ENCODE data around the gene FCF1. TPM values are rescaled to one million over a fixed set of nuclear protein-coding genes. Genes with fewer than 3 reads are reported as not detected.

The FCF1 gene
- total and polyA plus RNA-seq, 2 experiments from 2014 or later: 30.3 to 58.7 TPM

DNA sequence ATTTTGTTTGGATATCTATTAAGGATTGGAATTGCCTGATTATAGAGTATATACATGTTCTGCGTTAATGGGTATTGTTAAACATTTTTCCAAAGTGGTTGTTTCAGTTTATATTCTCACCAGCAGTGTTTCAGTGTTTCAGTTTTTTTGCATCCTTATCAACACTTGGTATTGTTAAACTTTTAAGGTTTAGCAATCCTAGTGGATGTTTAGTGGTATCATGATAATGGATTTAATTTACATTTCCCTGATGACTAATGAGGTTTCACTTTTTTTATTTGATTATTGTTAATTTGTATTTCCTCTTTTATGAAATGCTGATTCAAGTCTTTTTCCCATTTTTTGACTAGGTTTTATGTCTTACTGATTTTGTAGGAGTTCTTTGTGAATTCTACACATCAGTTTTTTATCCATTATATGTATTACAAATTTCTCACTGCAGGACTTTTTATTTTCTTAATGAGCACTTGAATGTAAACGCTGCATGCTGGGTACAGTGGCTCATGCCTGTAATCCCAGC, 73.9 kb downstream of the FCF1 start (continued):
- no peak for TF ChIP-seq CTCF (conservative IDR thresholded peaks at IDR 0.05; ENCODE audit: low read depth in 2 of 2)
- no peak for TF ChIP-seq ZNF114 (CRISPR knock-in tag; IDR thresholded peaks at IDR 0.05)
- TF ChIP-seq EZH2 (IDR thresholded peaks at IDR 0.05; ENCODE audit: low read depth, unreplicated experiment): no peak
- no peak for TF ChIP-seq EZH2phosphoT487 (IDR thresholded peaks at IDR 0.05; ENCODE audit: unreplicated experiment)

Small RNA genes within 50 kb of the gene (small RNA-seq; reads per million reads assigned to genes)
- not detected for gene RF00409 (ENCODE audit: low replicate concordance)

Other genes with a start within 250 kb of the FCF1 start
- 287 and 331 TPM in 2 replicates for gene NPC2, start 219.8 kb upstream of the FCF1 start, total RNA-seq (2014; rRNA removed; shearing (Covaris generic))
- 344 and 354 TPM in 2 replicates for gene NPC2, start 219.8 kb upstream of the FCF1 start, polyA plus RNA-seq (2016; fragmentation: Nextera tagmentation; extraction: Ambion mirVana)
- 24.9 and 44.0 TPM in 2 replicates for gene ISCA2, start 219.4 kb upstream of the FCF1 start, total RNA-seq (2014; rRNA removed; shearing (Covaris generic))
- 156 and 171 TPM in 2 replicates for gene ISCA2, start 219.4 kb upstream of the FCF1 start, polyA plus RNA-seq (2016; fragmentation: Nextera tagmentation; extraction: Ambion mirVana)
- gene LTBP2, start 100.9 kb upstream of the FCF1 start, total RNA-seq (2014; rRNA removed; shearing (Covaris generic)): 0.49 and 2.1 TPM in 2 replicates
- 0.27 and 0.35 TPM in 2 replicates for gene LTBP2, start 100.9 kb upstream of the FCF1 start, polyA plus RNA-seq (2016; fragmentation: Nextera tagmentation; extraction: Ambion mirVana)
- 23.6 and 26.3 TPM in 2 replicates for gene AREL1, start 64 bp upstream of the FCF1 start, total RNA-seq (2014; rRNA removed; shearing (Covaris generic))
- 6.8 and 7.5 TPM in 2 replicates for gene AREL1, start 64 bp upstream of the FCF1 start, polyA plus RNA-seq (2016; fragmentation: Nextera tagmentation; extraction: Ambion mirVana)
- gene YLPM1, start 50.2 kb downstream of the FCF1 start, total RNA-seq (2014; rRNA removed; shearing (Covaris generic)): 58.4 and 62.4 TPM in 2 replicates
- 33.2 and 39.2 TPM in 2 replicates for gene YLPM1, start 50.2 kb downstream of the FCF1 start, polyA plus RNA-seq (2016; fragmentation: Nextera tagmentation; extraction: Ambion mirVana)
- gene PROX2, start 163.0 kb downstream of the FCF1 start, total RNA-seq (2014; rRNA removed; shearing (Covaris generic)): 0.31 TPM in 1 of 2 replicates, not detected in the other
- 0.06 and 0.09 TPM in 2 replicates for gene PROX2, start 163.0 kb downstream of the FCF1 start, polyA plus RNA-seq (2016; fragmentation: Nextera tagmentation; extraction: Ambion mirVana)
- gene DLST, start 168.8 kb downstream of the FCF1 start, total RNA-seq (2014; rRNA removed; shearing (Covaris generic)): 102 and 106 TPM in 2 replicates
- gene DLST, start 168.8 kb downstream of the FCF1 start, polyA plus RNA-seq (2016; fragmentation: Nextera tagmentation; extraction: Ambion mirVana): 11.2 TPM in 2 replicates
- gene RPS6KL1, start 210.1 kb downstream of the FCF1 start, total RNA-seq (2014; rRNA removed; shearing (Covaris generic)): 6.5 and 11.6 TPM in 2 replicates
- 4.6 and 5.6 TPM in 2 replicates for gene RPS6KL1, start 210.1 kb downstream of the FCF1 start, polyA plus RNA-seq (2016; fragmentation: Nextera tagmentation; extraction: Ambion mirVana)
- 6.3 and 9.5 TPM in 2 replicates for gene PGF, start 242.5 kb downstream of the FCF1 start, total RNA-seq (2014; rRNA removed; shearing (Covaris generic))
- gene PGF, start 242.5 kb downstream of the FCF1 start, polyA plus RNA-seq (2016; fragmentation: Nextera tagmentation; extraction: Ambion mirVana): 2.9 and 5.1 TPM in 2 replicates